Spleen (tissue), 11 donors: Measurements from ENCODE around the gene RBM5. TPM values are rescaled to one million over a fixed set of nuclear protein-coding genes. Genes with fewer than 3 reads are reported as not detected.

Experiments used
- DNase-seq: peaks from one replicate; pipeline ENCODE4 v3.0.0-alpha.2; 2020
- H3K27ac ChIP-seq, 8 donors: fragments of 200-600 bp; sonication (generic) in 7 of 8; 1 replicate in 4 of 8; 2 replicates in 4 of 8; pipeline versions ENCODE4 v1.5.0 to v1.8.0; 2016 to 2021; ENCODE audit warnings: inconsistent platforms in 4 of 8, mild to moderate bottlenecking in 4 of 8, moderate library complexity in 1 of 8
- H3K27me3 ChIP-seq, 7 donors: fragments of 200-600 bp; sonication (generic) in 6 of 7; replicated peaks in 1 of 7; 1 replicate in 4 of 7; 2 replicates in 3 of 7; pipeline versions ENCODE4 v1.5.0 to v1.8.0; 2016 to 2021; ENCODE audit warnings: inconsistent platforms in 3 of 7, mild to moderate bottlenecking in 1 of 7
- H3K36me3 ChIP-seq, 6 donors: fragments of 200-600 bp; sonication (generic) in 5 of 6; 1 replicate in 4 of 6; 2 replicates in 2 of 6; pipeline versions ENCODE4 v1.5.0 to v1.8.0; 2016 to 2021; ENCODE audit warnings: inconsistent platforms in 2 of 6
- H3K4me1 ChIP-seq, 6 donors: fragments of 200-600 bp; sonication (generic) in 5 of 6; 1 replicate in 3 of 6; 2 replicates in 3 of 6; pipeline versions ENCODE4 v1.5.0 to v1.8.0; 2016 to 2021; ENCODE audit warnings: inconsistent platforms in 3 of 6
- H3K4me3 ChIP-seq, 8 donors: fragments of 200-600 bp; sonication (generic) in 7 of 8; 1 replicate in 4 of 8; 2 replicates in 4 of 8; pipeline versions ENCODE4 v1.5.0 to v1.8.0; 2016 to 2021; ENCODE audit warnings: inconsistent platforms in 4 of 8, mild to moderate bottlenecking in 4 of 8, moderate library complexity in 2 of 8
- H3K9me3 ChIP-seq, 8 donors: fragments of 200-600 bp; sonication (generic) in 7 of 8; 1 replicate in 4 of 8; 2 replicates in 4 of 8; pipeline versions ENCODE4 v1.5.0 to v1.8.0; 2016 to 2021; ENCODE audit warnings: inconsistent platforms in 4 of 8
- CTCF ChIP-seq, 11 experiments: fragments of 200-600 bp in 7 of 11; fragments of 450-650 bp in 4 of 11; sonication (generic) in 4 of 11; IDR thresholded peaks in 8 of 11; conservative IDR thresholded peaks in 3 of 11; 1 replicate in 7 of 11; 2 replicates in 4 of 11; pipeline versions ENCODE4 v1.4.0 to v1.8.0; 2016 to 2021; ENCODE audit warnings: antibody characterized with exemption in 11 of 11, inconsistent platforms in 4 of 11, mild to moderate bottlenecking in 1 of 11
- POLR2A ChIP-seq, 3 donors: fragments of 450-650 bp; IDR thresholded peaks; one replicate each; pipeline ENCODE4 v1.5.1; 2017; ENCODE audit warnings: antibody characterized with exemption in 3 of 3, mild to moderate bottlenecking in 1 of 3
- POLR2AphosphoS5 ChIP-seq, 3 donors: sonication (generic); formaldehyde crosslinking; IDR thresholded peaks; one replicate each; pipeline ENCODE4 v1.5.1; 2017; ENCODE audit warnings: antibody characterized with exemption in 3 of 3
- WGBS, 5 donors: extraction: QIAGEN DNeasy Blood & Tissue Kit in 3 of 5; methylation state at CpG; one replicate each; pipeline versions ENCODE4 v1.1.5 to v1.1.7; 2013 to 2018; 5-methylcytosine and 5-hydroxymethylcytosine counted together
- intact Hi-C: fragments of 100-400 bp; cut with DNase I; formaldehyde crosslinking; loops from one replicate; pipeline ENCODE4 v1.15.0; 2023; ENCODE audit warnings: low total_unique reads
- polyA plus RNA-seq, 3 donors: library from polyadenylated mRNA; stranded (reverse); fragments of 200-250 nt; gene quantifications; one replicate each; pipeline ENCODE4 v1.2.1, GENCODE V29; 2013
- total RNA-seq, 7 donors: library from RNA; depleted of rRNA in 3 of 7; stranded (reverse); fragments of >200 nt in 3 of 7; fragmentation: NEBNext Ultra II Directional in 4 of 7; extraction: Animal tissue kit (Norgen Biotek cat#: 25700) in 4 of 7; gene quantifications; one replicate each; pipeline versions ENCODE4 v1.1.0 to v1.2.1, GENCODE V29; 2016 to 2021
- donor health status: healthy with polysubstance abuse.
- donor health status: DM: no; HTN: no; CAD: no; lungs with moderate emphysema.
- donor health status: DM: no; HTN: no; CAD: no.
- donor health status: Bipolar disorder and iron deficiency.
- donor health status: healthy.
- donor health status: DM: no; HTN: no; CAD: no.
- donor health status: DM: yes; HTN: yes; CAD: no.

Gene RBM5
- total and polyA plus RNA-seq, 10 donors = 79.2 to 381 (median 234) TPM

GRCh38 chr3:50089609-50089945, 858 bp downstream of the RBM5 start:
- intact Hi-C loops = no loop called here
- peaks cover 21 to 52% (median 31%) of the 10 kb centered on the region in 6 donors for H3K4me1 ChIP-seq
- no peak for DNase-seq
- WGBS, 5 donors = 0 to 2% (median 1%) methylated on average over 16 of the region's 16 CpGs
- H3K27me3 ChIP-seq = no peaks in the 10 kb centered on the region
- TF ChIP-seq POLR2A (IDR thresholded peaks at IDR 0.05) (no peak), CTCF (IDR thresholded peaks at IDR 0.05 in 8 of 11, conservative IDR thresholded peaks at IDR 0.05 in 3 of 11) (no peak), POLR2AphosphoS5 (IDR thresholded peaks at IDR 0.05) (no peak)
- H3K27ac ChIP-seq = peak overlapping the region in 7 of 8 donors; percentile 92 to 96 (median 94)
- no peaks in the 10 kb centered on the region for H3K9me3 ChIP-seq
- H3K4me3 ChIP-seq = peak overlapping the region; percentile 78 to 98 (median 92)
- H3K36me3 ChIP-seq = peaks cover 0 to 45% (median 41%) of the 10 kb centered on the region in 6 donors

GRCh38 chr3:50090984-50091383, 2.3 kb downstream of the RBM5 start:
- no peak for DNase-seq
- Histone ChIP-seq H3K27me3 (no peaks in the 10 kb centered on the region), H3K9me3 (no peaks in the 10 kb centered on the region), H3K27ac (no peak overlapping the region), H3K4me3 (peak overlapping the region in 6 of 8 donors; percentile 78 to 98 (median 91)), H3K4me1 (peaks cover 21 to 65% (median 41%) of the 10 kb centered on the region in 6 donors), H3K36me3 (peaks cover 0 to 59% (median 55%) of the 10 kb centered on the region in 6 donors)
- intact Hi-C loops = no loop called here
- TF ChIP-seq POLR2AphosphoS5 (IDR thresholded peaks at IDR 0.05) = no peak
- no peak for TF ChIP-seq POLR2A (IDR thresholded peaks at IDR 0.05)
- no peak for TF ChIP-seq CTCF (IDR thresholded peaks at IDR 0.05 in 8 of 11, conservative IDR thresholded peaks at IDR 0.05 in 3 of 11)

GRCh38 chr3:50095352-50095998, 6.8 kb downstream of the RBM5 start:
- 88 to 94% (median 89%) methylated on average over 5 of the region's 5 CpGs for WGBS, 5 donors
- Histone ChIP-seq H3K27me3 (no peaks in the 10 kb centered on the region), H3K9me3 (no peaks in the 10 kb centered on the region), H3K4me3 (no peak overlapping the region), H3K27ac (no peak overlapping the region), H3K36me3 (peaks cover 2 to 100% (median 99%) of the 10 kb centered on the region in 6 donors), H3K4me1 (peaks cover 10 to 48% (median 32%) of the 10 kb centered on the region in 6 donors)
- no peak for TF ChIP-seq POLR2A (IDR thresholded peaks at IDR 0.05)
- no peak for TF ChIP-seq CTCF (IDR thresholded peaks at IDR 0.05 in 8 of 11, conservative IDR thresholded peaks at IDR 0.05 in 3 of 11)
- no peak for TF ChIP-seq POLR2AphosphoS5 (IDR thresholded peaks at IDR 0.05)
- intact Hi-C loops = no loop called here
- DNase-seq = no peak

GRCh38 chr3:50100386-50100785, 11.7 kb downstream of the RBM5 start:
- intact Hi-C loops = no loop called here
- Histone ChIP-seq H3K4me1 (peaks cover 0 to 11% (median 3%) of the 10 kb centered on the region in 6 donors), H3K27ac (no peak overlapping the region), H3K4me3 (no peak overlapping the region), H3K27me3 (no peaks in the 10 kb centered on the region), H3K9me3 (no peaks in the 10 kb centered on the region), H3K36me3 (peaks cover 11 to 100% (median 100%) of the 10 kb centered on the region in 6 donors)
- WGBS, 5 donors = 89 to 98% (median 91%) methylated on average over 5 of the region's 5 CpGs
- DNase-seq = no peak
- TF ChIP-seq CTCF (IDR thresholded peaks at IDR 0.05 in 8 of 11, conservative IDR thresholded peaks at IDR 0.05 in 3 of 11) = no peak
- TF ChIP-seq POLR2AphosphoS5 (IDR thresholded peaks at IDR 0.05) = peak in 1 of 3 donors; percentile 12
- TF ChIP-seq POLR2A (IDR thresholded peaks at IDR 0.05) = no peak
